GM23338 (cell line): ENCODE results near the gene CACNA2D3. TPM values are rescaled to one million over a fixed set of nuclear protein-coding genes. Genes with fewer than 3 reads are reported as not detected.

Experiments
- ATAC-seq: fragments of 200-7000 bp; cut with Tn5 transposase; 3 replicates; pipeline ENCODE4 v1.9.1; 2020
- DNase-seq: peaks from one replicate; pipeline ENCODE4 v3.0.0-alpha.2; 2015; ENCODE audit warnings: low spot score
- H2AFZ ChIP-seq: fragments of 200-600 bp; sonication (generic); 2 replicates; pipeline ENCODE4 v1.8.0; 2016; ENCODE audit warnings: antibody characterized with exemption, mild to moderate bottlenecking, moderate library complexity
- H3F3A ChIP-seq: fragments of 200-600 bp; sonication (generic); replicated peaks from 2 replicates; pipeline ENCODE4 v1.8.0; 2017; ENCODE audit warnings: antibody characterized with exemption, mixed run types, low read depth
- H3K27ac ChIP-seq: fragments of 200-600 bp; sonication (generic); 2 replicates; pipeline ENCODE4 v1.6.1; 2016; ENCODE audit warnings: low read depth
- H3K27me3 ChIP-seq: fragments of 200-600 bp; sonication (generic); 2 replicates; pipeline ENCODE4 v1.8.0; 2016; ENCODE audit warnings: mild to moderate bottlenecking, mixed run types, moderate library complexity; ENCODE audit not compliant: insufficient read depth
- H3K36me3 ChIP-seq: fragments of 200-600 bp; sonication (generic); 2 replicates; pipeline ENCODE4 v1.8.0; 2016; ENCODE audit warnings: mild to moderate bottlenecking; ENCODE audit not compliant: insufficient read depth
- H3K4me1 ChIP-seq: fragments of 200-600 bp; sonication (generic); 2 replicates; pipeline ENCODE4 v1.8.0; 2016; ENCODE audit warnings: mild to moderate bottlenecking, moderate library complexity; ENCODE audit not compliant: insufficient read depth
- H3K4me2 ChIP-seq: fragments of 200-600 bp; sonication (generic); 2 replicates; pipeline ENCODE4 v1.7.1; 2017; ENCODE audit warnings: mixed run types
- H3K4me3 ChIP-seq: fragments of 200-600 bp; sonication (generic); 2 replicates; pipeline ENCODE4 v1.6.1; 2016; ENCODE audit warnings: mixed run types
- H3K79me2 ChIP-seq: fragments of 200-600 bp; sonication (generic); replicated peaks from 2 replicates; pipeline ENCODE4 v1.8.0; 2017; ENCODE audit warnings: mild to moderate bottlenecking; ENCODE audit not compliant: insufficient read depth
- H3K9me2 ChIP-seq: fragments of 200-600 bp; sonication (generic); 2 replicates; pipeline ENCODE4 v1.8.0; 2017; ENCODE audit not compliant: insufficient read depth
- H4K20me1 ChIP-seq: fragments of 200-600 bp; sonication (generic); replicated peaks from 2 replicates; pipeline ENCODE4 v1.8.0; 2017; ENCODE audit warnings: mild to moderate bottlenecking; ENCODE audit not compliant: insufficient read depth
- H3K27ac Mint-ChIP-seq: 2 replicates; pipeline ENCODE4 v1.8.0; 2020; ENCODE audit warnings: inconsistent platforms, mild to moderate bottlenecking, moderate library complexity, mixed read lengths
- H3K27me3 Mint-ChIP-seq: 3 replicates; pipeline ENCODE4 v1.8.0; 2022; ENCODE audit warnings: low read depth, mild to moderate bottlenecking, moderate library complexity, mixed read lengths, inconsistent platforms; ENCODE audit not compliant: insufficient read depth, poor library complexity
- H3K36me3 Mint-ChIP-seq: 3 replicates; pipeline ENCODE4 v1.8.0; 2021; ENCODE audit warnings: low read depth, mild to moderate bottlenecking, inconsistent platforms, moderate library complexity, mixed read lengths
- H3K4me1 Mint-ChIP-seq: 3 replicates; pipeline ENCODE4 v1.8.0; 2020; ENCODE audit warnings: mild to moderate bottlenecking, inconsistent platforms, mixed read lengths
- H3K4me3 Mint-ChIP-seq: 3 replicates; pipeline ENCODE4 v1.8.0; 2021; ENCODE audit warnings: moderate library complexity, mild to moderate bottlenecking, inconsistent platforms, mixed read lengths
- H3K9me3 Mint-ChIP-seq: 3 replicates; pipeline ENCODE4 v1.8.0; 2020; ENCODE audit warnings: moderate library complexity, mild to moderate bottlenecking, inconsistent platforms, mixed read lengths
- CREB1 ChIP-seq: fragments of 250-450 bp; sonication (Bioruptor Pico); IDR thresholded peaks from 2 replicates; pipeline ENCODE4 v1.5.0; 2020; ENCODE audit warnings: low read depth, mild to moderate bottlenecking, moderate library complexity
- EZH2 ChIP-seq: fragments of 200-600 bp; sonication (generic); IDR thresholded peaks from one replicate; pipeline ENCODE4 v1.8.0; 2017; ENCODE audit warnings: antibody characterized with exemption, mild to moderate bottlenecking, low read depth; ENCODE audit not compliant: unreplicated experiment
- EZH2phosphoT487 ChIP-seq: fragments of 200-600 bp; sonication (generic); IDR thresholded peaks from one replicate; pipeline ENCODE4 v1.8.1; 2018; ENCODE audit warnings: antibody characterized with exemption; ENCODE audit not compliant: unreplicated experiment
- JUNB ChIP-seq: IDR thresholded peaks from one replicate; pipeline ENCODE4 v1.6.1; 2016; ENCODE audit warnings: antibody characterized with exemption; ENCODE audit not compliant: unreplicated experiment
- STAT1 ChIP-seq: IDR thresholded peaks from one replicate; pipeline ENCODE4 v1.6.1; 2016; ENCODE audit warnings: antibody characterized with exemption; ENCODE audit not compliant: unreplicated experiment
- ZNF114 ChIP-seq: fragments of 250-450 bp; sonication (Bioruptor Pico); IDR thresholded peaks from 2 replicates; pipeline ENCODE4 v1.5.0; 2020; ENCODE audit warnings: mild to moderate bottlenecking, moderate library complexity
- ZNF331 ChIP-seq: fragments of 250-450 bp; sonication (Bioruptor Pico); IDR thresholded peaks from 2 replicates; pipeline ENCODE4 v1.5.0; 2020; ENCODE audit warnings: low read depth, mild to moderate bottlenecking, moderate library complexity
- polyA plus RNA-seq: library from polyadenylated mRNA; unstranded; fragments of >200 nt; fragmentation: Nextera tagmentation; extraction: Ambion mirVana; gene quantifications from 2 replicates; pipeline ENCODE4 v1.2.1, GENCODE V29; 2016
- total RNA-seq: library from RNA; depleted of rRNA; stranded (reverse); fragments of >200 nt; shearing (Covaris generic); gene quantifications from 2 replicates; pipeline ENCODE4 v1.2.3, GENCODE V29; 2014
- TF ChIP-seq, protein P1 (sequence below): IDR thresholded peaks from 2 replicates; pipeline ENCODE4 v1.6.1; 2016; ENCODE audit warnings: antibody characterized with exemption
- TF ChIP-seq, protein P2 (sequence below), 2 experiments: fragments of 200-600 bp in 1 of 2; sonication (generic) in 1 of 2; conservative IDR thresholded peaks; 2 replicates each; pipeline versions ENCODE4 v1.5.1 to v1.6.1; 2016 to 2017; ENCODE audit warnings: antibody characterized with exemption in 2 of 2, low read depth in 2 of 2, mild to moderate bottlenecking in 2 of 2, moderate library complexity in 1 of 2
- TF ChIP-seq, protein P3 (sequence below): IDR thresholded peaks from one replicate; pipeline ENCODE4 v1.6.1; 2018; ENCODE audit warnings: antibody characterized with exemption; ENCODE audit not compliant: unreplicated experiment

The CACNA2D3 gene
- total and polyA plus RNA-seq, 2 experiments from 2014 or later, result 2.2 to 2.3 TPM

DNA sequence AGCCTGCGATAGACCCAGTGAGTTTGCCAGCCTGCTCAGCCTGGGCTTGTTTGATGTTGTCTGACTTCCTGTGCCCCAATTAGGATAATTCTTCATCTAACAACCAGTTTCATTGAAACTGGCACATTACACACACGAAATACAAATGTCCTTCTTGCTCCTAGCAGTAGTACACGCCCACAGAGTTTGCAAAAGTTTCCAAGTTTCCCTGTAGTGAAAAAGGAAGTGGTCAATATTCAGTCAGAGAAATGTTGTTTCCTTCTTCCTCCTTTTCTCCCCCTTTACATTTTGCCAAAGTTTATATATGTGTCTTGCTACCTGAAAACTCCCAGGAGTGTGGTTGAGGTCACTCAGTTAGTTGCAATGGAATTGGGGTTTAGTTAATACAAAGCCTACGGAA, 863.9 kb downstream of the CACNA2D3 start:
- Histone ChIP-seq H3F3A (no peaks in the 10 kb centered on the region), H3K4me2 (no peak overlapping the region), H3K9me2 (peaks cover 19% of the 10 kb centered on the region), H3K79me2 (no peaks in the 10 kb centered on the region), H3K27ac (no peak overlapping the region), H3K4me3 (no peak overlapping the region), H4K20me1 (no peaks in the 10 kb centered on the region), H3K27me3 (no peaks in the 10 kb centered on the region), H3K36me3 (no peaks in the 10 kb centered on the region), H2AFZ (no peak overlapping the region), H3K4me1 (peaks cover 10% of the 10 kb centered on the region)
- TF ChIP-seq ZNF331, result no peak
- no peak for TF ChIP-seq ZNF114 (CRISPR knock-in tag)
- no peak for TF ChIP-seq EZH2phosphoT487
- no peaks in the 10 kb centered on the region for H3K9me3 Mint-ChIP-seq
- H3K4me1 Mint-ChIP-seq, result peaks cover 23% of the 10 kb centered on the region
- no peaks in the 10 kb centered on the region for H3K27me3 Mint-ChIP-seq
- no peak for DNase-seq
- H3K4me3 Mint-ChIP-seq, result no peak overlapping the region
- ATAC-seq, result no peak
- H3K27ac Mint-ChIP-seq, result no peak overlapping the region
- H3K36me3 Mint-ChIP-seq, result no peaks in the 10 kb centered on the region

DNA sequence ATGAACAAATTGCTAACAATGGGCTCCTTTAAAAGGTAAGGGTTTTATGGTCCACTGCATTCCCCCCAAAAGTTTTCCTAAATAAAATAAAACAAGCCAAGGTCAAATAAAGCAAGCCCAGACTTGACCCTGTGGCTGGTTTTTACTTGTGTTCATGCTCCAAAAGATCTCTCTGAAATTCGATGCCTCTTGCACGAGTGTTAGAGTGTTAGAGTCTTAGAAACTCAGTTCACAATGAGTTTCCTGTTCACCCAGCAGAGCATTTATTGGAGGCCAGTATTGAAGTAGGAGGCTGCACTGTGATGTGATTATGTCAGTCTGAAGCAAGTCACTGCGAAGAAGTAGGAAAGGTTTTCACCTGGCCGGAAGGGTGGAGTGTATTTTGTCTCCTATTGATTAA, 865.4 kb downstream of the CACNA2D3 start:
- H4K20me1 ChIP-seq, result no peaks in the 10 kb centered on the region
- H3K79me2 ChIP-seq, result no peaks in the 10 kb centered on the region
- Mint-ChIP-seq H3K27me3 (peaks cover under 1% of the 10 kb centered on the region), H3K9me3 (no peaks in the 10 kb centered on the region), H3K4me3 (no peak overlapping the region), H3K36me3 (no peaks in the 10 kb centered on the region), H3K27ac (no peak overlapping the region; the same call in 1 of the 2 replicates), H3K4me1 (peaks cover 23% of the 10 kb centered on the region)
- H3K9me2 ChIP-seq, result peaks cover 19% of the 10 kb centered on the region
- no peaks in the 10 kb centered on the region for H3F3A ChIP-seq
- no peak overlapping the region for H2AFZ ChIP-seq
- H3K4me2 ChIP-seq, result no peak overlapping the region
- H3K36me3 ChIP-seq, result no peaks in the 10 kb centered on the region
- H3K4me3 ChIP-seq, result no peak overlapping the region
- H3K27ac ChIP-seq, result no peak overlapping the region
- peaks cover 10% of the 10 kb centered on the region for H3K4me1 ChIP-seq
- H3K27me3 ChIP-seq, result no peaks in the 10 kb centered on the region
- ATAC-seq, result no peak
- no peak for DNase-seq
- no peak for TF ChIP-seq EZH2phosphoT487
- TF ChIP-seq, protein P1, sequence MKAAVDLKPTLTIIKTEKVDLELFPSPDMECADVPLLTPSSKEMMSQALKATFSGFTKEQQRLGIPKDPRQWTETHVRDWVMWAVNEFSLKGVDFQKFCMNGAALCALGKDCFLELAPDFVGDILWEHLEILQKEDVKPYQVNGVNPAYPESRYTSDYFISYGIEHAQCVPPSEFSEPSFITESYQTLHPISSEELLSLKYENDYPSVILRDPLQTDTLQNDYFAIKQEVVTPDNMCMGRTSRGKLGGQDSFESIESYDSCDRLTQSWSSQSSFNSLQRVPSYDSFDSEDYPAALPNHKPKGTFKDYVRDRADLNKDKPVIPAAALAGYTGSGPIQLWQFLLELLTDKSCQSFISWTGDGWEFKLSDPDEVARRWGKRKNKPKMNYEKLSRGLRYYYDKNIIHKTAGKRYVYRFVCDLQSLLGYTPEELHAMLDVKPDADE, result no peak
- no peak for TF ChIP-seq EZH2
- TF ChIP-seq, protein P2, sequence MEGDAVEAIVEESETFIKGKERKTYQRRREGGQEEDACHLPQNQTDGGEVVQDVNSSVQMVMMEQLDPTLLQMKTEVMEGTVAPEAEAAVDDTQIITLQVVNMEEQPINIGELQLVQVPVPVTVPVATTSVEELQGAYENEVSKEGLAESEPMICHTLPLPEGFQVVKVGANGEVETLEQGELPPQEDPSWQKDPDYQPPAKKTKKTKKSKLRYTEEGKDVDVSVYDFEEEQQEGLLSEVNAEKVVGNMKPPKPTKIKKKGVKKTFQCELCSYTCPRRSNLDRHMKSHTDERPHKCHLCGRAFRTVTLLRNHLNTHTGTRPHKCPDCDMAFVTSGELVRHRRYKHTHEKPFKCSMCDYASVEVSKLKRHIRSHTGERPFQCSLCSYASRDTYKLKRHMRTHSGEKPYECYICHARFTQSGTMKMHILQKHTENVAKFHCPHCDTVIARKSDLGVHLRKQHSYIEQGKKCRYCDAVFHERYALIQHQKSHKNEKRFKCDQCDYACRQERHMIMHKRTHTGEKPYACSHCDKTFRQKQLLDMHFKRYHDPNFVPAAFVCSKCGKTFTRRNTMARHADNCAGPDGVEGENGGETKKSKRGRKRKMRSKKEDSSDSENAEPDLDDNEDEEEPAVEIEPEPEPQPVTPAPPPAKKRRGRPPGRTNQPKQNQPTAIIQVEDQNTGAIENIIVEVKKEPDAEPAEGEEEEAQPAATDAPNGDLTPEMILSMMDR (conservative IDR thresholded peaks at IDR 0.05; ENCODE audit: low read depth in 2 of 2), result no peak
- no peak for TF ChIP-seq ZNF331
- no peak for TF ChIP-seq ZNF114 (CRISPR knock-in tag)
- TF ChIP-seq JUNB, result no peak
- no peak for TF ChIP-seq CREB1 (CRISPR knock-in tag)
- TF ChIP-seq STAT1, result no peak
- TF ChIP-seq, protein P3, sequence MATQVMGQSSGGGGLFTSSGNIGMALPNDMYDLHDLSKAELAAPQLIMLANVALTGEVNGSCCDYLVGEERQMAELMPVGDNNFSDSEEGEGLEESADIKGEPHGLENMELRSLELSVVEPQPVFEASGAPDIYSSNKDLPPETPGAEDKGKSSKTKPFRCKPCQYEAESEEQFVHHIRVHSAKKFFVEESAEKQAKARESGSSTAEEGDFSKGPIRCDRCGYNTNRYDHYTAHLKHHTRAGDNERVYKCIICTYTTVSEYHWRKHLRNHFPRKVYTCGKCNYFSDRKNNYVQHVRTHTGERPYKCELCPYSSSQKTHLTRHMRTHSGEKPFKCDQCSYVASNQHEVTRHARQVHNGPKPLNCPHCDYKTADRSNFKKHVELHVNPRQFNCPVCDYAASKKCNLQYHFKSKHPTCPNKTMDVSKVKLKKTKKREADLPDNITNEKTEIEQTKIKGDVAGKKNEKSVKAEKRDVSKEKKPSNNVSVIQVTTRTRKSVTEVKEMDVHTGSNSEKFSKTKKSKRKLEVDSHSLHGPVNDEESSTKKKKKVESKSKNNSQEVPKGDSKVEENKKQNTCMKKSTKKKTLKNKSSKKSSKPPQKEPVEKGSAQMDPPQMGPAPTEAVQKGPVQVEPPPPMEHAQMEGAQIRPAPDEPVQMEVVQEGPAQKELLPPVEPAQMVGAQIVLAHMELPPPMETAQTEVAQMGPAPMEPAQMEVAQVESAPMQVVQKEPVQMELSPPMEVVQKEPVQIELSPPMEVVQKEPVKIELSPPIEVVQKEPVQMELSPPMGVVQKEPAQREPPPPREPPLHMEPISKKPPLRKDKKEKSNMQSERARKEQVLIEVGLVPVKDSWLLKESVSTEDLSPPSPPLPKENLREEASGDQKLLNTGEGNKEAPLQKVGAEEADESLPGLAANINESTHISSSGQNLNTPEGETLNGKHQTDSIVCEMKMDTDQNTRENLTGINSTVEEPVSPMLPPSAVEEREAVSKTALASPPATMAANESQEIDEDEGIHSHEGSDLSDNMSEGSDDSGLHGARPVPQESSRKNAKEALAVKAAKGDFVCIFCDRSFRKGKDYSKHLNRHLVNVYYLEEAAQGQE, result no peak
